Kidney (tissue), 14 donors: ENCODE results near the gene DBN1. TPM values are rescaled to one million over a fixed set of nuclear protein-coding genes. Genes with fewer than 3 reads are reported as not detected.

Source experiments
- DNase-seq, 5 donors: peaks; one replicate each; pipeline ENCODE4 v3.0.0-alpha.2; 2013 to 2020
- FAIRE-seq: peaks from 2 replicates; lab custom pipeline; 2012; peaks lifted over from hg19 to GRCh38; lab: Jason Lieb, UNC
- H3K27ac ChIP-seq, 2 donors: one replicate each; pipeline ENCODE4 v1.7.0; 2013; ENCODE audit warnings: low read depth in 2 of 2, low read length in 2 of 2, inconsistent platforms in 1 of 2
- H3K27me3 ChIP-seq: one replicate; pipeline ENCODE4 v1.7.1; 2013; ENCODE audit warnings: low read length, inconsistent platforms; ENCODE audit not compliant: control insufficient read depth, insufficient read depth
- H3K36me3 ChIP-seq, 3 donors: one replicate each; pipeline versions ENCODE4 v1.7.0 to v1.7.1; 2013; ENCODE audit warnings: low read length in 3 of 3, control low read depth in 1 of 3, inconsistent platforms in 1 of 3; ENCODE audit not compliant: insufficient read depth in 3 of 3, control insufficient read depth in 2 of 3
- H3K4me1 ChIP-seq, 3 donors: one replicate each; pipeline versions ENCODE4 v1.7.0 to v1.7.1; 2013; ENCODE audit warnings: low read length in 3 of 3, inconsistent platforms in 1 of 3, low read depth in 1 of 3; ENCODE audit not compliant: control insufficient read depth in 2 of 3, insufficient read depth in 2 of 3
- H3K4me3 ChIP-seq, 3 donors: one replicate each; pipeline versions ENCODE4 v1.7.0 to v1.8.1; 2013; ENCODE audit warnings: low read length in 3 of 3, control low read depth in 1 of 3, inconsistent platforms in 1 of 3
- H3K9ac ChIP-seq, 3 donors: one replicate each; pipeline versions ENCODE4 v1.7.0 to v1.7.1; 2013; ENCODE audit warnings: low read length in 3 of 3, control low read depth in 1 of 3, inconsistent platforms in 1 of 3
- H3K9me3 ChIP-seq, 3 donors: one replicate each; pipeline versions ENCODE4 v1.7.0 to v1.7.1; 2013; ENCODE audit warnings: low read length in 3 of 3, control low read depth in 1 of 3, inconsistent platforms in 1 of 3; ENCODE audit not compliant: control insufficient read depth in 2 of 3, insufficient read depth in 1 of 3
- CTCF ChIP-seq: IDR thresholded peaks from 3 replicates; pipeline ENCODE4 v1.5.1; 2012; ENCODE audit warnings: mild to moderate bottlenecking, moderate library complexity, borderline replicate concordance; ENCODE audit not compliant: insufficient read depth; ENCODE audit errors: extremely low read depth
- intact Hi-C: fragments of 100-400 bp; cut with DNase I; formaldehyde crosslinking; loops from one replicate; pipeline ENCODE4 v1.11.1; 2022
- polyA plus RNA-seq: library from polyadenylated mRNA; stranded (reverse); fragments of 350-450 nt; fragmentation: Illumina TruSeq; extraction: RNeasy Lipid Tissue Mini Kit (QIAGEN cat#74804); gene quantifications from one replicate; pipeline ENCODE4 v1.2.3, GENCODE V29; 2014; ENCODE audit warnings: low read depth, low replicate concordance; ENCODE audit not compliant: insufficient read depth
- total RNA-seq: library from RNA; stranded (reverse); fragmentation: NEBNext Ultra II Directional; extraction: Animal tissue kit (Norgen Biotek cat#: 25700); gene quantifications from one replicate; pipeline ENCODE4 v1.2.1, GENCODE V29; 2021
- donor health status: control.
- donor health status: control.
- donor health status: control.
- donor health status: control.
- donor health status: control.
- donor health status: DM: yes; HTN: yes; CAD: no.
- donor health status: Normal renal cell carcinoma (clear cell type).

DBN1 gene
- total and polyA plus RNA-seq, 2 donors from 2014 or later: 56.5 to 64.2 TPM

GRCh38 chr5:177442066-177442826, 31.2 kb downstream of the DBN1 start:
- DNase-seq: no peak
- H3K4me3 ChIP-seq: no peak overlapping the region

GRCh38 chr5:177440990-177441780, 32.2 kb downstream of the DBN1 start:
- DNase-seq (no peak), FAIRE-seq (no peak)
- TF ChIP-seq CTCF: no peak
- H3K4me3 ChIP-seq: no peak overlapping the region
- H3K36me3 ChIP-seq: peaks cover 0 to 3% (median 2%) of the 10 kb centered on the region in 3 donors
- intact Hi-C loops: no loop called here
- no peak overlapping the region for H3K9ac ChIP-seq
- no peak overlapping the region for H3K27ac ChIP-seq
- H3K4me1 ChIP-seq: peaks cover 0 to 4% (median 2%) of the 10 kb centered on the region in 3 donors
- no peaks in the 10 kb centered on the region for H3K27me3 ChIP-seq
- H3K9me3 ChIP-seq: no peaks in the 10 kb centered on the region

More at GRCh38 chr5:177442066-177442826, 31.2 kb downstream of the DBN1 start:
- no peak for TF ChIP-seq CTCF
- Histone ChIP-seq H3K9me3 (no peaks in the 10 kb centered on the region), H3K27ac (no peak overlapping the region), H3K9ac (no peak overlapping the region), H3K4me1 (peaks cover 0 to 6% (median 5%) of the 10 kb centered on the region in 3 donors), H3K27me3 (no peaks in the 10 kb centered on the region), H3K36me3 (peaks cover 0 to 2% (median 1%) of the 10 kb centered on the region in 3 donors)
- no peak for FAIRE-seq
- intact Hi-C loops: no loop called here

GRCh38 chr5:177440211-177440989, 33.0 kb downstream of the DBN1 start:
- H3K4me3 ChIP-seq: no peak overlapping the region
- no peak overlapping the region for H3K27ac ChIP-seq
- TF ChIP-seq CTCF: no peak
- H3K27me3 ChIP-seq: no peaks in the 10 kb centered on the region
- intact Hi-C loops: no loop called here
- H3K9me3 ChIP-seq: no peaks in the 10 kb centered on the region
- H3K9ac ChIP-seq: no peak overlapping the region
- peaks cover 2 to 3% (median 3%) of the 10 kb centered on the region in 3 donors for H3K36me3 ChIP-seq
- FAIRE-seq (no peak), DNase-seq (peak in 1 of 5 donors; percentile 29)
- H3K4me1 ChIP-seq: no peaks in the 10 kb centered on the region
